ENCODE results near the gene KPNA2. TPM values are rescaled to one million over a fixed set of nuclear protein-coding genes. Genes with fewer than 3 reads are reported as not detected.
"Not testable (repeated sequence)": the region's sequence is repeated elsewhere in the genome, so short reads cannot be mapped to it uniquely, and the experiment has no call there.

The KPNA2 gene
- total RNA-seq, 2 donors from 2014 or later, result 150 to 274 TPM

DNA sequence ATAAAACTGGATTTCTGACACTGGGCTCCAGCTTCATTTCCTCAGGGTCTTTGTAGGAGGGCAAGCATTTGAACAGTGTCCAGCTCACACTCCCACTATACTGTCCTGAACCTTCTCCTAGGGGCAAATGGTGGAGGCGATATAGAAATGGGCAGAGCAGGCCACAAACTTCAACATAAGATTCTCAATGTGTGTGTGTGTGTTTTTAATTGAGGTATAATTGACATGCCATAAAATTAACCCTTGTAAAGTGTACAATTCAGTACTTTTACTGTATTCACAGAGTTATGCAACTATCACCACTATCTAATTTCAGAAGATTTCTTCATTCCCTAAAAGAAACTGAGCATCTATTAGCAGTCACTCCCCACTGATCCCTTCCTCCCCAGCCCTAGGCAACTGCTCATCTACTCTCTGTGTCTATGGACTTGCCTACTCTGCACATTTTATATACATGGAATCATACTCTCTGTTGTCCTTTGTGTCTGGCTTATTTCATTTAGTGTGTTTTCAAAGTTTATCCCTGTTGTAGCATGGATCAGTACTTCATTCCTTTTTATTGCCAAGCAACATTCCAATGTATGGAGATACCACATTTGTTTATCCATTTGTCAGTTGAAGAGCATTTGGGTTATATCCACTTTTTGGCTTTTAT lies 40.5 kb downstream of the KPNA2 start:
- not testable (repeated sequence) for H3K9me3 Mint-ChIP-seq; ATAC-seq; DNase-seq (ENCODE audit: low spot score in 2 of 2); H3K27ac Mint-ChIP-seq; H3K36me3 Mint-ChIP-seq

- H3K27ac Mint-ChIP-seq; H3K36me3 Mint-ChIP-seq; ATAC-seq; H3K9me3 Mint-ChIP-seq; DNase-seq (ENCODE audit: low spot score in 2 of 2): not testable (repeated sequence)
Observed at GRCh38 chr17:68077498-68077897, 42.0 kb downstream of the KPNA2 start.

- H3K27ac Mint-ChIP-seq, result no peak overlapping the region
- no peak for DNase-seq (ENCODE audit: low spot score in 2 of 2)
- no peak for ATAC-seq
- peaks cover 4 to 8% of the 10 kb centered on the region in 2 donors for H3K9me3 Mint-ChIP-seq
- peaks cover 0 to 6% of the 10 kb centered on the region in 2 donors for H3K36me3 Mint-ChIP-seq
Observed at GRCh38 chr17:68080411-68081150, 45.0 kb downstream of the KPNA2 start.

- not testable (repeated sequence) for H3K9me3 Mint-ChIP-seq; H3K27ac Mint-ChIP-seq; DNase-seq (ENCODE audit: low spot score in 2 of 2); H3K36me3 Mint-ChIP-seq
- peak in 1 of 2 donors; percentile 76 for ATAC-seq
Observed at GRCh38 chr17:68081305-68082265, 46.0 kb downstream of the KPNA2 start.

DNA sequence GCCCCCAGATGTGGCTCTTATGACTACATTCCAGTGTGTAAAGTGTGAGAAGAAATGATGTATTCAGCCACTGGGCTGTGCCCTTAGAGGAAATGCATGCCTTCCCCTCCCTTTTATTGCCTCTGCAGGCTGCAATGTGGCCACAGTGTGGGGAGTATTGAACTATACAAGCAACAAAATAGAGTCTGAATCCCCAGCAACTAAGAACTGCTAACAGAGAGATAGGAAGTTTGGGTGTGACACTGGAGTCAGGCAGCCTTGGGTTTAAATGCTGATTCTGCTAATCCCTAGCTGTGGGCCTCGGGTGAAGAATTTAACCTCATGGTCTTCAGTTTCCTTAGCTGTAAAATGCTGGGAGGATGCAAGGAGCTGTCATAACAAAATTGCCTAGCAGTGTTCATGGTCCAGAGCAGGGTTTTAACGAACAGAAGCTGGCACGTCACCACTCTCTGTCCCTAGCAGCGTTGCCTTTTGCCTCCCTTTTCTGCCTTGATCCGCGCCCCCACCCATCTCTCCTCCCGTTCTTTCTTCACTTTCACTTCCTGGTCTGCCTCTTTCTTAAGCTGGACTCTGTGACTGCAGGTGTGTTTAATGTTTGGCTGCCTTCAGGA lies 50.3 kb downstream of the KPNA2 start:
- DNase-seq (ENCODE audit: low spot score in 2 of 2), result no peak
- no peak for ATAC-seq
- Mint-ChIP-seq H3K9me3 (peaks cover 4 to 8% of the 10 kb centered on the region in 2 donors), H3K36me3 (peaks cover 0 to 6% of the 10 kb centered on the region in 2 donors), H3K27ac (peak overlapping the region; percentile 65 to 66)

- DNase-seq (ENCODE audit: low spot score in 2 of 2) (peak in 1 of 2 donors; percentile 63), ATAC-seq (peak; percentile 65 to 80)
- not testable (repeated sequence) for H3K9me3 Mint-ChIP-seq, H3K36me3 Mint-ChIP-seq
- H3K27ac Mint-ChIP-seq, result peak overlapping the region; percentile 65 to 66
Observed at GRCh38 chr17:68086666-68087065, 51.1 kb downstream of the KPNA2 start.

DNA sequence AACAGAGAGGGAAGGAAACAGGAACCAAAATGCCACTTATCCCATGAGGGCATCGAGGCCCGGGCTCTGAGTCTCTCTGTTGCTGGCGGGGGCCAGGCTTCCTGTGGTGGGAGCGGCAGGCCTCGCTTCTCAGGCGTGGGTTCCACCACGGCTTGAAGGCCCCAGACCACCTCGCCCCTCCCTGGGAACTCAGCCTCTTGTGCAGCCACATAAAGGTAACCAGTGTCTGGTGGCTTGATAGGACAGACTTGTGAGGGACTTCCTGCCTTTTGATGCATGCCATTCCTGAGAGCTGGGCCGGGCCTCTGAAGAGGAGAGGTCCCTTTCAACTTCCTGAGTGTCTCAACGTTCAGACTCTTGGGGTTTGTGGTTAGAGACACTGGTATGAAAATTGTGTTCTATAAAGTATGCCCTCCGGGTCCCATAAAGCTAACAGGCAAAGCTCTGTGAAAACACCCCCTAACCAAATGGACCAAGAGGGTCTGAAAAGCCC lies 51.6 kb downstream of the KPNA2 start:
- H3K27ac Mint-ChIP-seq, result peak overlapping the region; percentile 14 to 66
- H3K36me3 Mint-ChIP-seq; DNase-seq (ENCODE audit: low spot score in 2 of 2); H3K9me3 Mint-ChIP-seq: not testable (repeated sequence)
- ATAC-seq, result peak; percentile 57 to 74

DNA sequence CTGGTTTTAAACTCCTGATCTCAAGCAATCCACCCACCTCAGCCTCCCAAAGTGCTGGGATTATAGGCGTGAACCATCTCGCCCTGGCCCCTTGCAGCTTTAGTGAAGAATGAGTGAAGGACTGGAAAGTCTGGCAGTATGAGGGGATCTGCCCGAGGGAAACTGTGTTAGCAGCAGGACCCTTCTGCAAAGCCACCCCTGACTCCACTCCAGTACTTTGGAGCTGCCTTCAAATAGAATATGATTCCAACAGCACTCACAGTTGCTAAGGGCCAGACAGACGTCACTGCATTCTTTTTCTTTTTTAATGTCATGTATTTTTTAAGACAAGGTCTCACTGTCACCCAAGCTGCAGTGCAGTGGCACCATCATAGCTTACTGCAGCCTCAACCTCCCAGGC lies 52.3 kb downstream of the KPNA2 start:
- H3K27ac Mint-ChIP-seq, result no peak overlapping the region
- no peak for ATAC-seq
- no peaks in the 10 kb centered on the region for H3K9me3 Mint-ChIP-seq
- no peak for DNase-seq (ENCODE audit: low spot score in 2 of 2)
- H3K36me3 Mint-ChIP-seq, result no peaks in the 10 kb centered on the region

DNA sequence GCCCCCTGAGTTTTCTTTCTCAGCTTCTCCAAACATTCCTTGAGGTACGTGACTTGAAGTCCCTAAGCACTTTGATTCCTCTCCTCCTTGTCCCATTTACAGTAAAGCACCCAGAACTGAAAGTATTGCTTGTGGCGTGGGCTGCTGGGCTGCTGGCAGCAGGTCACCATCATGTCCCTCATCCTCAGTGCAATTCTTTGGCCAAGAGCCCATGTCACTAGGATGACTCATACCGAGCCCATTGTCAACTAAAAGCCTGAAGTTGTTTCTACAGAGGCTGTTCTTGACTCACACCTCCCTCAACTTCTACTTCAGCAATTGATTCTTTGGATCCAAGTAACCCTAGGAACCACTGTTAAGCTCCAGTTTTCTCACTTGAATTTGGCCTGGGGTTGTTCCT lies 54.3 kb downstream of the KPNA2 start:
- H3K9me3 Mint-ChIP-seq, result no peaks in the 10 kb centered on the region
- H3K27ac Mint-ChIP-seq, result peak overlapping the region in 1 of 2 donors; percentile 6
- H3K36me3 Mint-ChIP-seq, result no peaks in the 10 kb centered on the region
- DNase-seq (ENCODE audit: low spot score in 2 of 2) (no peak), ATAC-seq (peak; percentile 53 to 74)

- ATAC-seq (no peak), DNase-seq (ENCODE audit: low spot score in 2 of 2) (no peak)
- Mint-ChIP-seq H3K27ac (no peak overlapping the region), H3K9me3 (no peaks in the 10 kb centered on the region), H3K36me3 (no peaks in the 10 kb centered on the region)
Observed at GRCh38 chr17:68094481-68095078, 59.0 kb downstream of the KPNA2 start.

DNA sequence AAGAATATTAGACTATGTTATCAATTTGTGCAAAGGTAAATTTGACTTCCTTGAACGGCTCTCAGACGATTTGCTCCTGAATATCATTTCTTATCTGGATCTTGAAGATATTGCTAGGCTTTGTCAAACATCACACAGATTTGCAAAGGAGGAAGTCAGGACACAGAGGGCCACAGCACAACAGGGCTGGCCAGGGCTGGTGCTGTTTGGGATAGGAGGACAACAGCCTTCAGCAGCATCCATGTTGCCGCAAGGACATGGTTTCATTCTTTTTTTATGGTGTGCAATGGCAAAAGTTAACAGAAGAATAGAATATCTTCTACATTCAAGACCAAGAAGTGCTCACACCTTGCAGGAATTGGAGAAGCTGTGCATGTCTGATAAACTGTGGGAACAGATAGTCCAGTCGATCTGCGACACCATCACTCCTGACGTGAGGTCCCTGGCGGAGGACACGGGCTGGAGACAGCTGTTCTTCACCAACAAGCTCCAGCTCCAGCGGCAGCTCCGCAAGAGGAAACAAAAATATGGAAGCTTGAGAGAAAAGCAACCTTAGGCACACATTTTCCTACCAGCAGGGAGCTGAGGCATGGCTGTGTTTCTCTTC lies 59.8 kb downstream of the KPNA2 start:
- H3K9me3 Mint-ChIP-seq, result no peaks in the 10 kb centered on the region
- DNase-seq (ENCODE audit: low spot score in 2 of 2) (no peak), ATAC-seq (no peak)
- no peaks in the 10 kb centered on the region for H3K36me3 Mint-ChIP-seq
- no peak overlapping the region for H3K27ac Mint-ChIP-seq

- DNase-seq (ENCODE audit: low spot score in 2 of 2), result no peak
- Mint-ChIP-seq H3K27ac (no peak overlapping the region), H3K9me3 (no peaks in the 10 kb centered on the region), H3K36me3 (no peaks in the 10 kb centered on the region)
- no peak for ATAC-seq
Observed at GRCh38 chr17:68096111-68096510, 60.6 kb downstream of the KPNA2 start.
